HCT116 (cell line): ENCODE results near the gene PIAS4. TPM values are rescaled to one million over a fixed set of nuclear protein-coding genes. Genes with fewer than 3 reads are reported as not detected.
A peak's percentile ranks its signal among the peaks of the same experiment; 100 is the strongest.
"Not testable (repeated sequence)": the region's sequence is repeated elsewhere in the genome, so short reads cannot be mapped to it uniquely, and the experiment has no call there.

Experiments used
- ATAC-seq: fragments of 200-7000 bp; cut with Tn5 transposase; 2 replicates; pipeline ENCODE4 v1.9.1; 2020; ENCODE audit warnings: mild to moderate bottlenecking, moderate library complexity
- BruUV-seq: library from RNA; stranded (reverse); fragments of 400-500 nt; replicated peaks from 2 replicates; lab custom pipeline; 2021; lab: Mats Ljungman, UMichigan
- CTCF ChIA-PET: fragments of 300-600 bp; sonication (Branson Sonifier 250); formaldehyde crosslinking; loops from one replicate; lab custom pipeline; 2021; ENCODE audit warnings: antibody characterized with exemption; lab: Charles Lee
- POLR2A ChIA-PET: fragments of 300-600, 350-600 bp; sonication (Branson Sonifier 250); formaldehyde crosslinking; loops from one replicate; lab custom pipeline; 2021; ENCODE audit warnings: antibody characterized with exemption; lab: Charles Lee
- RAD21 ChIA-PET, 2 experiments: fragments of 300-600 bp; sonication (Branson Sonifier 250); formaldehyde crosslinking; loops; one replicate each; lab custom pipeline; 2023; ENCODE audit warnings: low total read pairs in 2 of 2; ENCODE audit not compliant: uncharacterized antibody in 2 of 2, unreplicated experiment in 2 of 2, low non-redundant PET in 1 of 2; lab: Charles Lee
- DNase-seq: peaks from one replicate; pipeline ENCODE4 v3.0.0-alpha.2; 2010; ENCODE audit warnings: low read depth, low spot score
- H2AFZ ChIP-seq: fragments of 200-600 bp; shearing (Covaris generic), sonication (generic); 2 replicates; pipeline ENCODE4 v1.6.1; 2017; ENCODE audit warnings: low read depth, mixed run types, mixed read lengths, antibody characterized with exemption, low read length; ENCODE audit not compliant: poor library complexity, severe bottlenecking
- H3K27ac ChIP-seq: 2 replicates; pipeline ENCODE4 v1.5.1; 2012; ENCODE audit warnings: low read depth, low read length
- H3K27me3 ChIP-seq: fragments of 200-600 bp; sonication (generic); 2 replicates; pipeline ENCODE4 v1.6.1; 2016; ENCODE audit warnings: mixed run types, low read length, mixed read lengths; ENCODE audit not compliant: insufficient read depth
- H3K36me3 ChIP-seq, 2 experiments: fragments of 200-500 bp in 1 of 2; fragments of 200-600 bp in 1 of 2; sonication (Bioruptor generic) in 1 of 2; sonication (generic) in 1 of 2; 2 replicates each; pipeline versions ENCODE4 v1.5.1 to v1.6.1; 2014 to 2016; ENCODE audit warnings: low read length in 2 of 2, inconsistent platforms in 1 of 2, mixed read lengths in 1 of 2, mixed run types in 1 of 2; ENCODE audit not compliant: insufficient read depth in 2 of 2, control insufficient read depth in 1 of 2
- H3K4me1 ChIP-seq, 2 experiments: fragments of 200-600 bp in 1 of 2; sonication (generic) in 1 of 2; 2 replicates each; pipeline versions ENCODE4 v1.5.1 to v1.6.1; 2012 to 2017; ENCODE audit warnings: low read length in 2 of 2, inconsistent platforms in 1 of 2, mild to moderate bottlenecking in 1 of 2, mixed read lengths in 1 of 2, mixed run types in 1 of 2, moderate library complexity in 1 of 2; ENCODE audit not compliant: insufficient read depth in 2 of 2, control insufficient read depth in 1 of 2
- H3K4me2 ChIP-seq: fragments of 200-600 bp; sonication (generic); 2 replicates; pipeline ENCODE4 v1.6.1; 2017; ENCODE audit warnings: mixed run types, low read length, mixed read lengths
- H3K4me3 ChIP-seq, 2 experiments: fragments of 200-600 bp in 1 of 2; sonication (generic) in 1 of 2; replicated peaks in 1 of 2; 2 replicates each; pipeline ENCODE4 v1.5.1; 2011 to 2016; ENCODE audit warnings: low read length in 2 of 2, control low read depth in 1 of 2, low read depth in 1 of 2, mild to moderate bottlenecking in 1 of 2, mixed read lengths in 1 of 2, mixed run types in 1 of 2
- H3K79me2 ChIP-seq: fragments of 200-600 bp; sonication (generic); 2 replicates; pipeline ENCODE4 v1.6.1; 2017; ENCODE audit warnings: mild to moderate bottlenecking, mixed run types, low read length, moderate library complexity, mixed read lengths; ENCODE audit not compliant: insufficient read depth
- H3K9ac ChIP-seq: fragments of 200-600 bp; sonication (generic); 2 replicates; pipeline ENCODE4 v1.6.1; 2016; ENCODE audit warnings: low read length, mixed read lengths
- H3K9me2 ChIP-seq: fragments of 200-600 bp; sonication (generic), shearing (Covaris generic); 2 replicates; pipeline ENCODE4 v1.6.1; 2017; ENCODE audit warnings: mixed run types, mild to moderate bottlenecking, moderate library complexity; ENCODE audit not compliant: insufficient read depth
- H3K9me3 ChIP-seq, 2 experiments: fragments of 200-500 bp in 1 of 2; fragments of 200-600 bp in 1 of 2; sonication (Bioruptor generic) in 1 of 2; sonication (generic) in 1 of 2; 2 replicates each; pipeline ENCODE4 v1.6.1; 2014 to 2017; ENCODE audit warnings: low read length in 2 of 2, mixed read lengths in 2 of 2, inconsistent platforms in 1 of 2, low read depth in 1 of 2, mild to moderate bottlenecking in 1 of 2, mixed run types in 1 of 2, moderate library complexity in 1 of 2; ENCODE audit not compliant: control insufficient read depth in 1 of 2, insufficient read depth in 1 of 2
- H4K20me1 ChIP-seq: fragments of 200-600 bp; sonication (generic), shearing (Covaris generic); 2 replicates; pipeline ENCODE4 v1.6.1; 2017; ENCODE audit warnings: mixed run types, mild to moderate bottlenecking, moderate library complexity; ENCODE audit not compliant: insufficient read depth
- CTCF ChIP-seq, 3 experiments: fragments of 200-600 bp in 1 of 3; sonication (generic) in 1 of 3; IDR thresholded peaks in 2 of 3; conservative IDR thresholded peaks in 1 of 3; 2 replicates each; pipeline ENCODE4 v1.5.1; 2012 to 2017; ENCODE audit warnings: low read depth in 2 of 3, low read length in 2 of 3, antibody characterized with exemption in 1 of 3, borderline replicate concordance in 1 of 3, control low read depth in 1 of 3, mild to moderate bottlenecking in 1 of 3, mixed read lengths in 1 of 3, mixed run types in 1 of 3, moderate library complexity in 1 of 3; ENCODE audit not compliant: insufficient read depth in 1 of 3
- EZH2phosphoT487 ChIP-seq: fragments of 200-600 bp; IDR thresholded peaks from 2 replicates; pipeline ENCODE4 v1.6.1; 2018; ENCODE audit warnings: antibody characterized with exemption, borderline replicate concordance
- POLR2AphosphoS5 ChIP-seq: IDR thresholded peaks from 2 replicates; pipeline ENCODE4 v1.6.1; 2011; ENCODE audit warnings: mild to moderate bottlenecking, low read depth, low read length, moderate library complexity
- TCF7L2 ChIP-seq: IDR thresholded peaks from 2 replicates; pipeline ENCODE4 v1.7.0; 2011; ENCODE audit warnings: borderline replicate concordance, inconsistent platforms; ENCODE audit not compliant: insufficient read depth, insufficient read length; ENCODE audit errors: extremely low read depth
- ZNF274 ChIP-seq: fragments of 200-500 bp; sonication (Bioruptor generic); IDR thresholded peaks from 2 replicates; pipeline ENCODE4 v1.6.1; 2014; ENCODE audit warnings: mild to moderate bottlenecking, low read depth, low read length, inconsistent platforms
- intact Hi-C: fragments of 100-400 bp; cut with micrococcal nuclease; formaldehyde crosslinking; loops from 2 replicates; pipeline ENCODE4 v1.10.0; 2022
- total RNA-seq: library from RNA; stranded (reverse); gene quantifications from one replicate; pipeline ENCODE4 v1.2.1, GENCODE V29; 2021; ENCODE audit not compliant: unreplicated experiment
- TF ChIP-seq, protein P1 (sequence below): IDR thresholded peaks from 2 replicates; pipeline ENCODE4 v1.6.1; 2011; ENCODE audit warnings: mild to moderate bottlenecking, low read length, moderate library complexity; ENCODE audit not compliant: insufficient replicate concordance; ENCODE audit errors: extremely low read depth

The PIAS4 gene
- total RNA-seq, 1 experiment from 2014 or later = 28.4 TPM

GRCh38 chr19:3966051-3967017, 41.2 kb upstream of the PIAS4 start (continued):
- TF ChIP-seq, protein P1, sequence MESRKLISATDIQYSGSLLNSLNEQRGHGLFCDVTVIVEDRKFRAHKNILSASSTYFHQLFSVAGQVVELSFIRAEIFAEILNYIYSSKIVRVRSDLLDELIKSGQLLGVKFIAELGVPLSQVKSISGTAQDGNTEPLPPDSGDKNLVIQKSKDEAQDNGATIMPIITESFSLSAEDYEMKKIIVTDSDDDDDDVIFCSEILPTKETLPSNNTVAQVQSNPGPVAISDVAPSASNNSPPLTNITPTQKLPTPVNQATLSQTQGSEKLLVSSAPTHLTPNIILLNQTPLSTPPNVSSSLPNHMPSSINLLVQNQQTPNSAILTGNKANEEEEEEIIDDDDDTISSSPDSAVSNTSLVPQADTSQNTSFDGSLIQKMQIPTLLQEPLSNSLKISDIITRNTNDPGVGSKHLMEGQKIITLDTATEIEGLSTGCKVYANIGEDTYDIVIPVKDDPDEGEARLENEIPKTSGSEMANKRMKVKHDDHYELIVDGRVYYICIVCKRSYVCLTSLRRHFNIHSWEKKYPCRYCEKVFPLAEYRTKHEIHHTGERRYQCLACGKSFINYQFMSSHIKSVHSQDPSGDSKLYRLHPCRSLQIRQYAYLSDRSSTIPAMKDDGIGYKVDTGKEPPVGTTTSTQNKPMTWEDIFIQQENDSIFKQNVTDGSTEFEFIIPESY = no peak
- TF ChIP-seq TCF7L2 (no peak), ZNF274 (no peak), CTCF (IDR thresholded peaks at IDR 0.05 in 2 of 3, conservative IDR thresholded peaks at IDR 0.05 in 1 of 3; ENCODE audit: borderline replicate concordance in 1 of 3, insufficient read depth in 1 of 3, low read depth in 2 of 3, low read length in 2 of 3) (no peak), EZH2phosphoT487 (no peak), POLR2AphosphoS5 (no peak)

DNA sequence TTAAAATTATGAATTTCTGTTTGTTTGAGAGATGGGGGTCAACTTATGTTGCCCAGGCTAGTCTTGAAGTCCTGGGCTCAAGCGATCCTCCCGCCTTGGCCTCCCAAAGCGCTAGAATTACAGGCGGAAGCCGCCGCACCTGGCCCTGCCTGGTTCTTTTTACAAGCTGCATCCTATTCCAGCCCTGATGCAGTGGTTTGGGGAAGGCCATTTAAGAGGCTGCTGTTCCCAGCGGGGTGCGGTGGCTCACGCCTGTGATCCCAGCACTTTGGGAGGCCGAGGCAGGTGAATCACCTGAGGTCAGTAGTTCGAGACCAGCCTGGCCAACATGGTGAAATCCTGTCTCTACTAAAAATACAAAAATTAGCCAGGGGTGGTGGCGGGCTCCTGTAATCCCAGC, 39.6 kb upstream of the PIAS4 start:
- intact Hi-C loops, H3K4me3 ChIP-seq, H2AFZ ChIP-seq, H3K9me3 ChIP-seq, H4K20me1 ChIP-seq, H3K9me2 ChIP-seq, DNase-seq, RAD21 ChIA-PET, BruUV-seq, ATAC-seq, H3K27me3 ChIP-seq: not testable (repeated sequence)
- Histone ChIP-seq H3K4me2 (peak overlapping the region; percentile 83; the same call in 1 of the 2 replicates), H3K9ac (peak overlapping the region; percentile 99; the same call in 1 of the 2 replicates), H3K79me2 (peaks cover 54% of the 10 kb centered on the region), H3K27ac (peak overlapping the region; percentile 12; the same call in 1 of the 2 replicates), H3K4me1 (peaks cover 15 to 30% of the 10 kb centered on the region in 2 experiments), H3K36me3 (peaks cover 12 to 31% of the 10 kb centered on the region in 2 experiments; a peak in 3 of 4 replicates)
- POLR2A ChIA-PET = interaction anchor here (0.6 to 5.4 kb wide), 6 partner anchors 12 to 116 kb away, joined by 3 to 60 read pairs (median 6); partner anchors contain the start of gene EEF2
- CTCF ChIA-PET = interaction anchor here (1.3 to 1.4 kb wide), 2 partner anchors 17 to 18 kb away, joined by 3 read pairs; partner anchors contain the start of gene EEF2
